Hematopoietic multipotent progenitor cell treated with erythropoietin and hydrocortisone succinate and interleukin-3 and kit ligand, for 15 days (in vitro differentiated cells): ENCODE results near the gene EFTUD2.
"Not testable (repeated sequence)": the region's sequence is repeated elsewhere in the genome, so short reads cannot be mapped to it uniquely, and the experiment has no call there.

Source experiments
- DNase-seq: peaks from one replicate; pipeline ENCODE4 v3.0.0-alpha.2; 2015; ENCODE audit warnings: low spot score

EFTUD2 gene

GRCh38 chr17:44899074-44899782 lies at the start of gene EFTUD2:
Gene EFTUD2 (minus strand): TSS chr17:44899445. CDS start chr17:44894521, 4,924 bp downstream.
- DNase-seq: peak; percentile 93

GRCh38 chr17:44948315-44948795 lies 49.1 kb upstream of the EFTUD2 start:
- no peak for DNase-seq

- DNase-seq: peak; percentile 94
Measured at GRCh38 chr17:44947461-44948314, 48.4 kb upstream of the EFTUD2 start, which contains the start of gene KIF18B. Gene KIF18B (minus strand): TSS chr17:44947773. CDS start chr17:44936344, 11,429 bp downstream.

DNA sequence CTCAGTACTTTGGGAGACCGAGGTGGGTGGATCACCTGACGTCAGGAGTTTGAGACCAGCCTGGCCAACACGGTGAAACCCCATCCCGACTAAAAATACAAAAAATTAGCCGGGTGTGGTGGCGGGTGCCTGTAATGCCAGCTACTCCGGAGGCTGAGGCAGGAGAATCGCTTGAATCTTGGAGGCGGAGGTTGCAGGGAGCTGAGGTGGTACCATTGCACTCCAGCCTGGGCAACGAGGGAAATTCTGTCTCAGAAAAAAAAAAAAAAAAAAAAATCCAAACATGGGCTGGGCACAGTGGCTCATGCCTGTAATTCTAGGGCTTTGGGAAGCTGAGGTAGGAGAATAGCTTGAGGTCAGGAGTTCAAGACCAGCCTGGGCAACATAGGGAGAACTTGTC lies 46.4 kb upstream of the EFTUD2 start:
- not testable (repeated sequence) for DNase-seq

- DNase-seq: no peak
Measured at GRCh38 chr17:44942456-44942855, 43.2 kb upstream of the EFTUD2 start.

DNA sequence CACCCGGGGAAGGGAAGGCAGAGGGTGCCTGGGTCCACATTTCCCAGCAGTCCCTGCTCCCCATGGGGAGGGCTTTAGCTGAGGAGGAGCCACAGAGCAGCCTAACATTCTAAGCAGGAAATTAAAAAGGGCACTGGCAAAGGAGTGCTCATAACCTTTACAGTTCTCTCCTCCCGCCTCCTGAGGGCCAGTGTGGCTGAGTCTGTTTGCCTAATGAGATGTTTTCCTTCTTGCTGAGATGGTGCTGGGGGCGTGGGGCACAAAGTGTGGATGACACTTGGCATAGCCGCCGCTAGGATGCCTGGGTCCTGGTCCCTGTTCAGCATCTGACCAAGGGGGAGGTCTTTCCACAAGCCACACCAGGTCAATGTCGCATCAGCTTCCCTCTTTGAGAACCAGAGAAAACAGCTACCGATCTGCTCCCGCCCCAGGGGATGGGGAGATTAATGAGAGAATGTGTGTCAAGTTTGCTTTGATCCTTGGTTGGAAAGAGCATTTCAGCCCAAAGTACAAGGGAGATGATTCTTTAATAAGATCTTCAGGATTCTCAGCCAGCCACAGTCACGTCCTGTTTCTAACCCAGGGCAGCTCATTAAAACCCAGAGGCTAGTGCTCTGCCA lies 42.6 kb upstream of the EFTUD2 start:
- DNase-seq: no peak

DNA sequence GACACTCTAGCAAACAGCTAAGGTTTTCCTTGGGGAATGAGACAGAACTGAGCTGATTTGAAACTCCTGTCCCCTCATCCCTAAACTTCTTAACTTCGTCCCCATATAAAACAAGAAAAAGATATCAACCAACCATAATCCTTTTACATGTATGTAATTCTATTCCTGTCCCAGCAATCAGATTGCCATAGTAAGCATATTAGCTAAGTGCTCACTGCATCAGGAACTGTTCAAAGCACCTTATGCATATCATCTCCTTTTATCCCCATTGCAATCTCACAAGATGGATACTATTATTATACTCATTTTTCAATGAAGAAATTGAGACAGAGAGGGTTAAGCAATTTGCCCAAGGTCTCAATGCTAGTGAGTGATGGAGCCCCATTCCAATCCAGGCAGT lies 41.5 kb upstream of the EFTUD2 start:
- DNase-seq: no peak

DNA sequence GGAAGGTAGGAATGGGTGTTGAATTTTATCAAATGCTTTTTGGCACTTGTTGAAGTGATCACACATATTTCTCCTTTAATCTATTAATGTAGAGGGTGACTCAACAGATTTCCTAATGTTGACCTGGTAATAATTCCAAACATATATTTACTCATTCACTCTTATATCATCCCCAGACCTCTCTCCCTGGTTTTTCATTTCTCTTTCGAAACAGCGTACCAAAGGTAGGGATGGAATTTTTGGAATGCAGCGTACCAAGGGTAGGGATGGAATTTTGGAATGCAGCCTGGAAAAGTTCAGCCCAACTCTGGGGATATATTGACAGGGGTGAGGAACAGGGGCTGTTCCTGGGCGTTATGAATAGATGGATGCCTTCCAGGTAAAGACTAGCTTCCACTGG lies 41.1 kb upstream of the EFTUD2 start:
- DNase-seq: no peak

DNA sequence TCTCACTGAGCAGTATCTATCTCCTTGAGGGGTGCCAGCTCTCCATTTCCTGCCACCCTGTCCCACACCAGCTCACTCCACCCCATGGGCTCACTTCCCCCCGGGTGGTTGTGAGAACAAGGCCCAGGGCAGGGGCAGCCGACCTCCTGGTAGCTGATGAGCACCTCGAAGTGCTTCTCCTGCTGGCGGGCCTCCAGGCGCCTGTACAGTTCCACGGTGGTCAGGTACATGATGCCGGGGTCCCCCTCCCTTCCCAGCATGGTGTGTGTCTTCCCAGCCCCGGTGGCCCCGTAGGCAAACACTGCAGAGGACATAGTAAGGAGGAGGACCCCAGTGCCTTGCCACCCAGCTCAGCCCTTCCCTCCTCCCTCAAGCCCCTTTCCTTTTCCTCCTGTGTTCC lies 35.9 kb upstream of the EFTUD2 start:
- DNase-seq: no peak

- DNase-seq: no peak
Measured at GRCh38 chr17:44934745-44935105, 35.5 kb upstream of the EFTUD2 start.

GRCh38 chr17:44933824-44934744 lies 34.8 kb upstream of the EFTUD2 start:
- no peak for DNase-seq

DNA sequence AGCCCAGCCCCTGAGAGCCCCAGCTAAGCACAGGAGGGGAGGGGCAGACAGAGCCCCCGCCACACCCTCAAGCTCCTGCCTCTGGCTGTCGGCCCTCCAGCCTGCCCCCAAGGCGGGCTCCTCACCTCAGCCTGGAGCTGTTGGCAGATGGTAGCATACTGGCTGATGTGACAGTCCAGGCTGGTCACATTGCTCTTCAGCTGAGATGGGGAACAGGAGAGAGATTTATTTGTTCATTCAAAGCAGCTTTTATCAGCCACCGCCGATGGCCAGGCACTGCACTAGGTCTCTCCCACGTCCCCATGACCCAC lies 33.5 kb upstream of the EFTUD2 start:
- no peak for DNase-seq

- DNase-seq: no peak
Measured at GRCh38 chr17:44932096-44932786, 33.0 kb upstream of the EFTUD2 start.

DNA sequence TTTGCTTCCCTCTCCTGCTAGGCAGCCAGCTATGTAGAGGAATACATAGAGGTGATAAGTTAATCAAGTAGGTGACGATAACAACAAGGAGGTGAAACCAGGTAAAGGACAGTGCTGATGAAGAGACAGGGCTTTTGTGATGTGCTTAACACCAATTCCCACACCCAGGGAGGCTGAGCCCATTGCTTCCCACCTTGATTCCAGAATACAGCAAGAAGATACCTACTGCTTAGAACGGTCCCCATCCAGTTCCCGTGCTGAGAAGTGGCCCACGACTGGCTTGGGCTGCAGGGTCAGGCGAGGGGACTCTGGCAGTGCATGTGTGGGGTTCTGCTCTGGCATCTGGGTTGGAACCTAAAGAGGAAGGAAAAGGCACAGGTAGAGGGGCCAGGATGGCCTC lies 32.1 kb upstream of the EFTUD2 start:
- DNase-seq: no peak

GRCh38 chr17:44930667-44931066 lies 31.4 kb upstream of the EFTUD2 start:
- DNase-seq: no peak

DNA sequence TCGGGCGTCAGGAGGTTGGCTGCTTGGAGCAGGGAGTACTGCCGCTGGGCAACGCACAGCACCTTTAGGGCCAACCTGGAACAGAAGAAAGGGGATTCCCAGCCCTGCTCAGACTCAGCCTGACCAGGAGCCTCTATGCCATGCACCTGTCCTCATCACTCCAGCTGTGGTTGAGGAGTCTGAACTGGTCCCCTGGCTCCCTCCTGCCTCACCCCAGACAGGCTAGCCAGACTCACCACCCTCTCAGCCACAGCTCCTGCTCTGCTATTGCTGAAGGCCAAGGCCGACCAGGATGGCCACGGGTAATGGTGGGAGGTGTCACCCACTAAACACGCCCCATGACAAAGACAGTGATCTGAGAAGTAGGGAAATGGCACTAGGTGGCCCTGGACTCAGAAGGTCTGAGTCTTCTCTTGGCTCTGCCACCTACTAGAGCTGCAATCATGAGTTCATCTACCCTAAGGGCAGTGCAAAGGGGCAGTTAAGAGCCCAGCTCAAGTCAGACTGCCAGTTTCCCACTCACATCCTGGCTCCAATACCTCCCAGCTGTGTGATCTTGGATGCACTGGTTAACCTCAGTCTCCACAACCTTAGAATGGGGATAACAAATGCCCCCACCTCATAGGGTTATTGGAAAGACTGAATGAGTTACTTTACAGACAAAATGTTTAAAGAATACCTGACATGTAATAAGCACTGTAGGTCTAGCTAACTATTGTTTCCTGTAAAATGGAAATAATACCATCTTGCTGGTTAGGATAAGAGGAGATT lies 29.9 kb upstream of the EFTUD2 start:
- DNase-seq: no peak

GRCh38 chr17:44928136-44928535 lies 28.9 kb upstream of the EFTUD2 start:
- DNase-seq: no peak

DNA sequence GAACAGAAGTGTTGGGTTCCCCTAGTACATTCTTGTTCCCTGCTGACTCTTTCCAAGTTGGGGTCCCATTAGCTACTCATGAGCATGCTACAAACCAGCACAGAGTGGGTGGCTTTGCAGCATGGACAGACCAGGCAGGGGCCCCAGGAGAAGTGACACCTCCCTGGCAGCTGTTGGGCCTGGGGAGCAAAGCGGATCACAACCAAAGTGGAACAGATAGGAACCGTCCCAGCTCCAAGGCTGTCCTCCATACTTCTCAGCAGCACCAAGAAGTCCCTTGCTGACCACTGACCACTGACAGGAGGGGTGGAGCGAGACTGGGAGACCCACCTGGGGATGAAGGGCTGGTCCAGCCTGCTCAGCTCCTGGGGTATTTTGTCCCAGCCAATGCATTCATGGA lies 28.5 kb upstream of the EFTUD2 start:
- no peak for DNase-seq

- no peak for DNase-seq
Measured at GRCh38 chr17:44926821-44927525, 27.7 kb upstream of the EFTUD2 start.
